Measurements from ENCODE around the gene RBKS.

The RBKS gene

GRCh38 chr2:27823135-27823534 is 67.1 kb downstream of the RBKS start:
- no peak for DNase-seq (ENCODE audit: low read depth)
- in situ Hi-C loops (cut with HindIII; ENCODE audit: low sequenced_read_pairs): no loop called here
- TF ChIP-seq CTCF (IDR thresholded peaks at IDR 0.05; ENCODE audit: low read depth, low read length, missing control alignments): no peak
- H3K4me3 ChIP-seq (ENCODE audit: low read depth, low read length): no peak overlapping the region

- in situ Hi-C loops (cut with HindIII; ENCODE audit: low sequenced_read_pairs): no loop called here
- no peak overlapping the region for H3K4me3 ChIP-seq (ENCODE audit: low read depth, low read length)
- TF ChIP-seq CTCF (IDR thresholded peaks at IDR 0.05; ENCODE audit: low read depth, low read length, missing control alignments): no peak
- DNase-seq (ENCODE audit: low read depth): no peak
Measured at GRCh38 chr2:27822049-27822448, 68.1 kb downstream of the RBKS start.

- in situ Hi-C loops (cut with HindIII; ENCODE audit: low sequenced_read_pairs): no loop called here
- no peak overlapping the region for H3K4me3 ChIP-seq (ENCODE audit: low read depth, low read length)
- no peak for TF ChIP-seq CTCF (IDR thresholded peaks at IDR 0.05; ENCODE audit: low read depth, low read length, missing control alignments)
- no peak for DNase-seq (ENCODE audit: low read depth)
Measured at GRCh38 chr2:27815860-27816438, 74.2 kb downstream of the RBKS start.

- H3K4me3 ChIP-seq (ENCODE audit: low read depth, low read length): no peak overlapping the region
- TF ChIP-seq CTCF (IDR thresholded peaks at IDR 0.05; ENCODE audit: low read depth, low read length, missing control alignments): no peak
- in situ Hi-C loops (cut with HindIII; ENCODE audit: low sequenced_read_pairs): no loop called here
- no peak for DNase-seq (ENCODE audit: low read depth)
Measured at GRCh38 chr2:27814758-27815157, 75.4 kb downstream of the RBKS start.

- H3K4me3 ChIP-seq (ENCODE audit: low read depth, low read length): no peak overlapping the region
- TF ChIP-seq CTCF (IDR thresholded peaks at IDR 0.05; ENCODE audit: low read depth, low read length, missing control alignments): no peak
- in situ Hi-C loops (cut with HindIII; ENCODE audit: low sequenced_read_pairs): no loop called here
- DNase-seq (ENCODE audit: low read depth): no peak
Measured at GRCh38 chr2:27811768-27812167, 78.4 kb downstream of the RBKS start.

GRCh38 chr2:27810455-27810854 is 79.7 kb downstream of the RBKS start:
- no peak overlapping the region for H3K4me3 ChIP-seq (ENCODE audit: low read depth, low read length)
- in situ Hi-C loops (cut with HindIII; ENCODE audit: low sequenced_read_pairs): no loop called here
- DNase-seq (ENCODE audit: low read depth): no peak
- no peak for TF ChIP-seq CTCF (IDR thresholded peaks at IDR 0.05; ENCODE audit: low read depth, low read length, missing control alignments)
